HepG2 (cell line): Measurements from ENCODE around the gene NOS1. TPM values are rescaled to one million over a fixed set of nuclear protein-coding genes. Genes with fewer than 3 reads are reported as not detected.

Experiments used
- ATAC-seq: fragments of 200-7000 bp; cut with Tn5 transposase; 3 replicates; pipeline ENCODE4 v1.9.1; 2020; ENCODE audit warnings: mild to moderate bottlenecking, moderate library complexity
- BruUV-seq: library from RNA; stranded (reverse); fragments of 400-500 nt; replicated peaks from 2 replicates; lab custom pipeline; 2021; lab: Mats Ljungman, UMichigan
- CTCF ChIA-PET: fragments of 300-600 bp; formaldehyde crosslinking; extraction: SDS; loops from one replicate; lab custom pipeline; 2021; ENCODE audit warnings: low total read pairs, inconsistent platforms, low intra/inter-chr PET ratio; lab: Yijun Ruan, JAX
- POLR2A ChIA-PET: fragments of 350-600 bp; sonication (Branson Sonifier 250); formaldehyde crosslinking; loops from one replicate; lab custom pipeline; 2020; ENCODE audit warnings: antibody characterized with exemption, inconsistent platforms; lab: Yijun Ruan, JAX
- DNase-seq: peaks from one replicate; pipeline ENCODE4 v3.0.0-alpha.2; 2015; ENCODE audit warnings: low spot score
- FAIRE-seq: peaks from 3 replicates; lab custom pipeline; 2011; peaks lifted over from hg19 to GRCh38; lab: Jason Lieb, UNC
- H2AFZ ChIP-seq: one replicate; pipeline ENCODE4 v1.6.1; 2011; ENCODE audit warnings: low read length, inconsistent platforms
- H3K27ac ChIP-seq: fragments of 300-600 bp; 3 replicates; pipeline ENCODE4 v1.8.0; 2011; ENCODE audit warnings: mixed run types, mild to moderate bottlenecking, mixed read lengths, low read length, inconsistent platforms; ENCODE audit not compliant: insufficient read depth; ENCODE audit errors: extremely low read length
- H3K27me3 ChIP-seq, 2 experiments: fragments of 200-600 bp in 1 of 2; 2 replicates in 1 of 2; 3 replicates in 1 of 2; pipeline versions ENCODE4 v1.6.0 to v1.8.0; 2011; ENCODE audit warnings: low read length in 2 of 2, mild to moderate bottlenecking in 2 of 2, moderate library complexity in 2 of 2, inconsistent platforms in 1 of 2; ENCODE audit not compliant: insufficient read depth in 2 of 2, control insufficient read depth in 1 of 2
- H3K36me3 ChIP-seq, 2 experiments: fragments of 200-600 bp in 1 of 2; replicated peaks in 1 of 2; 2 replicates in 1 of 2; 3 replicates in 1 of 2; pipeline versions ENCODE4 v1.5.1 to v1.8.0; 2011; ENCODE audit warnings: low read length in 2 of 2, inconsistent platforms in 1 of 2; ENCODE audit not compliant: insufficient read depth in 2 of 2, control insufficient read depth in 1 of 2
- H3K4me1 ChIP-seq: 2 replicates; pipeline ENCODE4 v1.5.1; 2012; ENCODE audit warnings: low read length, inconsistent platforms; ENCODE audit not compliant: insufficient read depth
- H3K4me2 ChIP-seq: 2 replicates; pipeline ENCODE4 v1.6.0; 2011; ENCODE audit warnings: low read depth, low read length, inconsistent platforms
- H3K4me3 ChIP-seq, 3 experiments: fragments of 200-600 bp in 1 of 3; sonication (generic), shearing (Covaris generic) in 1 of 3; replicated peaks in 1 of 3; 2 replicates each; pipeline ENCODE4 v1.5.1; 2011 to 2016; ENCODE audit warnings: low read length in 3 of 3, inconsistent platforms in 2 of 3, low read depth in 2 of 3, mild to moderate bottlenecking in 2 of 3, control low read depth in 1 of 3, mixed read lengths in 1 of 3; ENCODE audit not compliant: insufficient read depth in 1 of 3
- H3K79me2 ChIP-seq: one replicate; pipeline ENCODE4 v1.6.1; 2011; ENCODE audit warnings: low read length, inconsistent platforms; ENCODE audit not compliant: insufficient read depth
- H3K9ac ChIP-seq: 2 replicates; pipeline ENCODE4 v1.6.0; 2011; ENCODE audit warnings: mild to moderate bottlenecking, low read depth, low read length, inconsistent platforms; ENCODE audit not compliant: insufficient read depth
- H3K9me3 ChIP-seq: 2 replicates; pipeline ENCODE4 v1.5.1; 2012; ENCODE audit warnings: mild to moderate bottlenecking, low read length
- H4K20me1 ChIP-seq: 2 replicates; pipeline ENCODE4 v1.6.0; 2011; ENCODE audit warnings: inconsistent platforms, mild to moderate bottlenecking, low read length, moderate library complexity; ENCODE audit not compliant: insufficient read depth
- ARID5B ChIP-seq: IDR thresholded peaks from 2 replicates; pipeline ENCODE4 v1.4.0; 2020; ENCODE audit warnings: mild to moderate bottlenecking, missing genetic modification reagents
- CEBPZ ChIP-seq: IDR thresholded peaks from 2 replicates; pipeline ENCODE4 v1.6.1; 2012; ENCODE audit warnings: low read length, improper control_type of control experiment
- CREB1 ChIP-seq, 2 experiments: fragments of 450-650 bp in 1 of 2; IDR thresholded peaks; 2 replicates each; pipeline ENCODE4 v1.6.1; 2016 to 2017; ENCODE audit warnings: control low read depth in 1 of 2, mild to moderate bottlenecking in 1 of 2, missing compliant biosample characterization in 1 of 2, missing genetic modification characterization in 1 of 2
- HMGXB3 ChIP-seq: sonication (generic); formaldehyde crosslinking; IDR thresholded peaks from 2 replicates; pipeline ENCODE4 v1.4.0; 2020; ENCODE audit warnings: missing genetic modification reagents, borderline replicate concordance
- HMGXB4 ChIP-seq, 2 experiments: sonication (generic) in 1 of 2; formaldehyde crosslinking in 1 of 2; IDR thresholded peaks; 2 replicates each; pipeline versions ENCODE4 v1.4.0 to v1.6.1; 2018 to 2020; ENCODE audit warnings: missing genetic modification reagents in 2 of 2, borderline replicate concordance in 1 of 2, low read depth in 1 of 2, mild to moderate bottlenecking in 1 of 2, missing biosample characterization in 1 of 2
- MAF1 ChIP-seq: sonication (generic); formaldehyde crosslinking; IDR thresholded peaks from 2 replicates; pipeline ENCODE4 v1.5.0; 2020; ENCODE audit warnings: missing genetic modification reagents, borderline replicate concordance
- SNAI1 ChIP-seq: sonication (generic); formaldehyde crosslinking; IDR thresholded peaks from 2 replicates; pipeline ENCODE4 v1.5.0; 2020; ENCODE audit warnings: mild to moderate bottlenecking, missing genetic modification reagents, borderline replicate concordance
- TEAD2 ChIP-seq: sonication (generic); formaldehyde crosslinking; IDR thresholded peaks from 2 replicates; pipeline ENCODE4 v1.9.0; 2021; ENCODE audit warnings: missing genetic modification reagents
- WGBS: methylation state at CpG from one replicate; pipeline ENCODE4 v1.1.6; 2017; ENCODE audit warnings: low lambda C conversion rate; 5-methylcytosine and 5-hydroxymethylcytosine counted together
- in situ Hi-C: cut with HindIII; loops from 2 replicates; pipeline ENCODE4 v1.10.0; 2017; ENCODE audit warnings: low pct_unique_long_range_greater_than_20kb; ENCODE audit not compliant: extremely low pct_ligation_motif_present
- intact Hi-C: fragments of 100-400 bp; cut with micrococcal nuclease; formaldehyde crosslinking; loops from one replicate; pipeline ENCODE4 v1.10.0; 2022; ENCODE audit not compliant: unreplicated experiment
- polyA plus RNA-seq, 8 experiments: library from polyadenylated mRNA; depleted of rRNA in 3 of 8; stranded (reverse) in 7 of 8; unstranded in 1 of 8; fragments of >200 nt; fragmentation: Illumina TruSeq in 4 of 8; extraction: Trizol in 4 of 8; gene quantifications; 2 replicates each; pipeline versions ENCODE4 v1.2.1 to v1.2.3, GENCODE V29; 2011 to 2016; ENCODE audit warnings: low read depth in 4 of 8, missing spikeins in 1 of 8, mixed read lengths in 1 of 8; ENCODE audit not compliant: insufficient read depth in 1 of 8
- total RNA-seq, 5 experiments: library from RNA; depleted of rRNA; stranded (reverse); fragments of >200 nt; fragmentation: Illumina TruSeq; extraction: Trizol; gene quantifications; 2 replicates each; pipeline ENCODE4 v1.2.3, GENCODE V29; 2016; ENCODE audit warnings: low read depth in 1 of 5

Gene NOS1
- total and polyA plus RNA-seq, 2 of the 13 experiments (the other 11 are each of a cell fraction or from before 2014, with no cell fraction given), result not detected

- H3K4me3 ChIP-seq, result no peak overlapping the region
- POLR2A ChIA-PET, result no interaction called here
- in situ Hi-C loops (no loop called here), intact Hi-C loops (no loop called here)
- BruUV-seq, result no TSS peak
- DNase-seq, result no peak
- no peak overlapping the region for H2AFZ ChIP-seq
- H3K4me2 ChIP-seq, result no peak overlapping the region
- no peaks in the 10 kb centered on the region for H3K36me3 ChIP-seq
- H3K9me3 ChIP-seq, result no peaks in the 10 kb centered on the region
- no peaks in the 10 kb centered on the region for H3K4me1 ChIP-seq
- WGBS, result 12% methylated on average over 4 of the region's 4 CpGs
- ATAC-seq, result no peak
- H3K79me2 ChIP-seq, result no peaks in the 10 kb centered on the region
- CTCF ChIA-PET, result no interaction called here
- no peaks in the 10 kb centered on the region for H4K20me1 ChIP-seq
- H3K27ac ChIP-seq, result no peak overlapping the region
- H3K27me3 ChIP-seq, result no peaks in the 10 kb centered on the region
- no peak overlapping the region for H3K9ac ChIP-seq
- FAIRE-seq, result no peak
- TF ChIP-seq TEAD2 (CRISPR knock-in tag) (no peak), MAF1 (CRISPR knock-in tag) (no peak), ARID5B (CRISPR knock-in tag) (no peak), HMGXB3 (no peak), CREB1 (IDR thresholded peaks at IDR 0.05) (no peak), CREB1 (CRISPR knock-in tag; IDR thresholded peaks at IDR 0.05) (no peak), HMGXB4 (CRISPR knock-in tag; IDR thresholded peaks at IDR 0.05; ENCODE audit: borderline replicate concordance in 1 of 2, low read depth in 1 of 2) (no peak), CEBPZ (no peak), SNAI1 (CRISPR knock-in tag) (no peak)
Measured at GRCh38 chr12:117404203-117404853, 42.9 kb upstream of the NOS1 start.
